Type B pancreatic cell (in vitro differentiated cells): ENCODE measurements around the gene SDK1. TPM values are rescaled to one million over a fixed set of nuclear protein-coding genes. Genes with fewer than 3 reads are reported as not detected.

Source experiments
- DNase-seq: peaks from one replicate; pipeline ENCODE4 v3.0.0; 2021; ENCODE audit warnings: mixed read lengths; ENCODE audit not compliant: unreplicated experiment; ENCODE audit errors: extremely low spot score
- H3K27ac Mint-ChIP-seq: 2 replicates; pipeline ENCODE4 v1.8.0; 2021; ENCODE audit warnings: mild to moderate bottlenecking, mixed read lengths
- H3K27me3 Mint-ChIP-seq: 2 replicates; pipeline ENCODE4 v1.8.0; 2021; ENCODE audit warnings: mixed read lengths
- H3K36me3 Mint-ChIP-seq: 2 replicates; pipeline ENCODE4 v1.8.0; 2021; ENCODE audit warnings: mixed read lengths
- H3K4me1 Mint-ChIP-seq: one replicate; pipeline ENCODE4 v1.8.0; 2021; ENCODE audit warnings: mixed read lengths; ENCODE audit not compliant: unreplicated experiment
- H3K4me3 Mint-ChIP-seq: 2 replicates; pipeline ENCODE4 v1.8.0; 2021; ENCODE audit warnings: mild to moderate bottlenecking, mixed read lengths
- H3K9me3 Mint-ChIP-seq: 2 replicates; pipeline ENCODE4 v1.8.0; 2021; ENCODE audit warnings: mixed read lengths
- CTCF ChIP-seq: fragments of 200-600 bp; sonication (generic); conservative IDR thresholded peaks from 2 replicates; pipeline ENCODE4 v1.5.0; 2021; ENCODE audit warnings: antibody characterized with exemption, mild to moderate bottlenecking
- long read RNA-seq: library from polyadenylated mRNA; unstranded; transcript quantifications from one replicate; pipeline ENCODE4 v2.0.0, GENCODE V29; 2020
- total RNA-seq: library from RNA; stranded (reverse); gene quantifications from 2 replicates; pipeline ENCODE4 v1.2.1, GENCODE V29; 2021; ENCODE audit warnings: low replicate concordance

Gene SDK1
- 17.8 and 26.1 TPM in 2 replicates for total RNA-seq
- long read RNA-seq, partial matches to known transcripts: 1 of 20 reads
- long read RNA-seq, other reads (novel, unspliced or antisense): 19 of 20 reads

DNA sequence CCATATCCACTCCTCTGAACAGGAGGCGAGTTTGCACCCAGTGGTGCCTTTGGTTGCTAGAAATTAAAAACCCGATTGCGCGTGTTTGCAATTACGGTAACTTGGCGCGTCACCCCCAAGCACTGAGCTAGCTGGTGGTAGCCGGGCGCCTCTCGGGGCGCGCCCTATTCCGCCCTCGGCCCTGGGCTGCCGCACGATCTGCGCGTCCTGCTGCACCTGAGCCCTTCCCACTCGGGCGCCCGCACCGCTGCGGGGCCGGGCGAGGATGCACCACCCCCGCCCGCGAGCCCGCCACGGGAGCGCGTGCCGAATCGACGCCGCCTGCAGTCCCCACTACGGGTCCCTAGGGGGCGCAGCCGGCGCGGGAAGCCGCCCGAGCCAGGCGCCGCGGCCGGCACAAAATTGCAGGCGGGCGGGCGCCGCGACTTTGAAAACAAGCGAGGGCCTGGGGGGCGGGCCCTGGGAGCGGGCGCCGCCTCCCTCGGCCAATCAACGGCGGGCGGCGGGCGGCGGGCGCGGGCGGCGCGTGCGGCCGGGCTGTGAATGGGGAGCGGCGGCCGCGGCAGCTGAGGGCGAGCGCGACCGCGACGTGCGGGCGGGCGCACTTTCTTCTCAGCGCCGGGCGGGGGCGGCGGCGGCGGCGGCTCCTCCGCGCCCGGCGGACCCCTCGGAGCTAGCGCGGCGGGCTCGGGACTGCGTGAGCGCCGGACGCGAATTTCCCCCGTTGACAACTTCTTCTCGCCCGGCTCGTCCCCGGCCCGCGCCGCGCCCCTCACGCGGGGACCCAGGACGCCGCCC, at the start of gene SDK1:
SDK1 (plus strand) TSS at position 602 of the 798 bp plus-strand sequence. CDS start 335 bp downstream, outside the sequence.
- DNase-seq: peak; percentile 97
- Mint-ChIP-seq H3K4me1 (peaks cover 21% of the 10 kb centered on the region), H3K36me3 (no peaks in the 10 kb centered on the region), H3K27ac (peak within 1 kb of the TSS; percentile 86), H3K4me3 (peak within 1 kb of the TSS; percentile 92), H3K9me3 (no peaks in the 10 kb centered on the region), H3K27me3 (peaks cover 28% of the 10 kb centered on the region)
- TF ChIP-seq CTCF: peak; percentile 97

DNA sequence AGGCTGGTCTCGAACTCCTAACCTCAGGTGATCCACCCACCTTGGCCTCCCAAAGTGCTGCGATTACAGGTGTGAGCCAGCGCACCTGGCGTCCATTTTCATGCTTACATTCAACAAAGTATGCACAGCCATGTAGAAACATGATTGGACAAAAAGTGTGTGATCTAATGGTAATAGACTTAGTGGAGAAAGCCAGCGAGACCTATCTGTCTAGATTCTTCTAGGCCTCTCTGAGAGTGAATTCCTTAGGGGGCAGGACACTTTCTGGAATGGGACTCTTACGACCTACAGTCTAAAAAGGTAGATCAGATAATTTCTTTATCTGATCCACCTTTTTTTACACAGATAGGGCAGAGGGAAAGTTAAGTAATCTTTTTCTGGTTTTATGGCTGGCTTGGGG, 46.3 kb upstream of the SDK1 start:
- DNase-seq: no peak
- Mint-ChIP-seq H3K9me3 (no peaks in the 10 kb centered on the region), H3K27me3 (peaks cover 2% of the 10 kb centered on the region), H3K27ac (no peak overlapping the region), H3K4me1 (peaks cover 3% of the 10 kb centered on the region), H3K4me3 (no peak overlapping the region), H3K36me3 (no peaks in the 10 kb centered on the region)
- TF ChIP-seq CTCF: no peak

DNA sequence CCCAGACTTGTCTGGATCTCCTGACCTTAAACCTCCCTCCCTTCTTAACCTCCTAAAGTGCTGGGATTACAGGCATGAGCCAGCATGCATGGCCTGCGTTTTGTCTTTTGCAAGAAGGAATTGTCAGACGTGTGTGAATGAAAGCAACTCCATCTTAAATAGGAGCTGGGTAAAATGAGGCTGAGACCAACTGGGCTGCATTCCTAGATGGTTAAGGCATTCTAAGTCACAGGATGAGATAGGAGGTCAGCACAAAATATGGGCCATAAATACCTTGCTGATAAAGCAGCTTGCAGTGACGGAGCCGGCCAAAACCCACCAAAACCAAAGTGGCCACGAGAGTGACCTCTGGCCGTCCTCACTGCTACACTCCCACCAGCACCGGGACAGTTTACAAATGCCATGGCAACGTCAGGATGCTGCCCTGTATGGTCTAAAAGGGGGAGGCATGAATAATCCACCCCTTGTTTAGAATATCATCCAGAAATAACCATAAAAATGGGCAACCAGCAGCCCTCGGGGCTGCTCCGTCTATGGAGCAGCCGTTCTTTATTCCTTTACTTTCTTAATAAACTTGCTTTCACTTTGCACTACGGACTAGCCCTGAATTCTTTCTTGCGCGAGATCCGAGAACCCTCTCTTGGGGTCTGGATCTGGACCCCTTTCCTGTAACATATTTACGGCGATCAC, 41.2 kb upstream of the SDK1 start:
- no peak for DNase-seq
- Mint-ChIP-seq H3K9me3 (no peaks in the 10 kb centered on the region), H3K27ac (no peak overlapping the region), H3K27me3 (peaks cover 12% of the 10 kb centered on the region), H3K4me1 (peaks cover 12% of the 10 kb centered on the region), H3K4me3 (peak overlapping the region; percentile 14), H3K36me3 (no peaks in the 10 kb centered on the region)
- TF ChIP-seq CTCF: no peak

DNA sequence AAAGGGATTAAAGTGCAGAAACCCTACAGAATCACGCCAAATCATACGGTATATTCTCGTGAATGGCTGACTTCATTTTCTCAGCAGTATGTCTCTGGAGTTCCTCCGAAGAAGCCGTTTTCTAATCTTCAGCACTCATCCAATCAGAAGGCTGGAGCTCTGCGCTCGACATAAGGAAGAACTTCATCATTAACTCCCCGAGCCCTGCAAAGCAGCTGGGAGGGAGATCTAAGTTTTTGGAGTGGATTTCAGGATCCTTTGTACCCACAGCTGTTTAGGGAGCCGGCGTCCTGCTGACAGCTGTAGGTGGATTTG, 40.7 kb upstream of the SDK1 start:
- Mint-ChIP-seq H3K27me3 (peaks cover 17% of the 10 kb centered on the region), H3K36me3 (no peaks in the 10 kb centered on the region), H3K4me3 (peak overlapping the region; percentile 14), H3K27ac (no peak overlapping the region), H3K9me3 (no peaks in the 10 kb centered on the region), H3K4me1 (peaks cover 12% of the 10 kb centered on the region)
- no peak for TF ChIP-seq CTCF
- DNase-seq: no peak

- Mint-ChIP-seq H3K36me3 (no peaks in the 10 kb centered on the region), H3K27me3 (peaks cover 14% of the 10 kb centered on the region)
- TF ChIP-seq CTCF: no peak
Measured at GRCh38 chr7:3264693-3265339, 36.2 kb upstream of the SDK1 start.

More at GRCh38 chr7:3264693-3265339, 36.2 kb upstream of the SDK1 start:
- peaks cover 14% of the 10 kb centered on the region for H3K4me1 Mint-ChIP-seq
- no peak for DNase-seq
- H3K27ac Mint-ChIP-seq: no peak overlapping the region
- no peak overlapping the region for H3K4me3 Mint-ChIP-seq
- no peaks in the 10 kb centered on the region for H3K9me3 Mint-ChIP-seq
